Measurements from ENCODE around the gene YWHAQ.

Gene YWHAQ

GRCh38 chr2:9655441-9656269, 24.9 kb upstream of the YWHAQ start:
- no peak for DNase-seq

- no peak for DNase-seq
Measured at GRCh38 chr2:9654452-9655100, 23.8 kb upstream of the YWHAQ start.

- DNase-seq: no peak
Measured at GRCh38 chr2:9653485-9654271, 22.9 kb upstream of the YWHAQ start.

GRCh38 chr2:9652898-9653479, 22.2 kb upstream of the YWHAQ start:
- no peak for DNase-seq

GRCh38 chr2:9652267-9652666, 21.5 kb upstream of the YWHAQ start:
- no peak for DNase-seq

- DNase-seq: no peak
Measured at GRCh38 chr2:9650119-9650821, 19.5 kb upstream of the YWHAQ start.

GRCh38 chr2:9649261-9649660, 18.5 kb upstream of the YWHAQ start:
- DNase-seq: no peak

- DNase-seq: no peak
Measured at GRCh38 chr2:9648821-9649220, 18.0 kb upstream of the YWHAQ start.

GRCh38 chr2:9647884-9648283, 17.1 kb upstream of the YWHAQ start:
- no peak for DNase-seq

- DNase-seq: no peak
Measured at GRCh38 chr2:9646196-9647030, 15.6 kb upstream of the YWHAQ start.

- DNase-seq: no peak
Measured at GRCh38 chr2:9644603-9645002, 13.8 kb upstream of the YWHAQ start.

- no peak for DNase-seq
Measured at GRCh38 chr2:9644021-9644420, 13.2 kb upstream of the YWHAQ start.

GRCh38 chr2:9641641-9642040, 10.8 kb upstream of the YWHAQ start:
- no peak for DNase-seq

- no peak for DNase-seq
Measured at GRCh38 chr2:9640403-9641104, 9.8 kb upstream of the YWHAQ start.

GRCh38 chr2:9639740-9640343, 9.0 kb upstream of the YWHAQ start:
- no peak for DNase-seq

GRCh38 chr2:9639000-9639602, 8.3 kb upstream of the YWHAQ start:
- no peak for DNase-seq

GRCh38 chr2:9638532-9638931, 7.7 kb upstream of the YWHAQ start:
- DNase-seq: peak; percentile 18 to 59

GRCh38 chr2:9637330-9637729, 6.5 kb upstream of the YWHAQ start:
- DNase-seq: peak; percentile 18 to 65

GRCh38 chr2:9634133-9634532, 3.3 kb upstream of the YWHAQ start:
- DNase-seq: no peak

Measured in SW 1271 (cell line).